Measurements from ENCODE around the gene PKN3. TPM values are rescaled to one million over a fixed set of nuclear protein-coding genes. Genes with fewer than 3 reads are reported as not detected.
A peak's percentile ranks its signal among the peaks of the same experiment; 100 is the strongest.

PKN3 gene
- total and polyA plus RNA-seq, 9 of the 15 experiments (the other 6 are each of a cell fraction or from before 2014, with no cell fraction given): 0.82 to 49.2 (median 19.7) TPM

DNA sequence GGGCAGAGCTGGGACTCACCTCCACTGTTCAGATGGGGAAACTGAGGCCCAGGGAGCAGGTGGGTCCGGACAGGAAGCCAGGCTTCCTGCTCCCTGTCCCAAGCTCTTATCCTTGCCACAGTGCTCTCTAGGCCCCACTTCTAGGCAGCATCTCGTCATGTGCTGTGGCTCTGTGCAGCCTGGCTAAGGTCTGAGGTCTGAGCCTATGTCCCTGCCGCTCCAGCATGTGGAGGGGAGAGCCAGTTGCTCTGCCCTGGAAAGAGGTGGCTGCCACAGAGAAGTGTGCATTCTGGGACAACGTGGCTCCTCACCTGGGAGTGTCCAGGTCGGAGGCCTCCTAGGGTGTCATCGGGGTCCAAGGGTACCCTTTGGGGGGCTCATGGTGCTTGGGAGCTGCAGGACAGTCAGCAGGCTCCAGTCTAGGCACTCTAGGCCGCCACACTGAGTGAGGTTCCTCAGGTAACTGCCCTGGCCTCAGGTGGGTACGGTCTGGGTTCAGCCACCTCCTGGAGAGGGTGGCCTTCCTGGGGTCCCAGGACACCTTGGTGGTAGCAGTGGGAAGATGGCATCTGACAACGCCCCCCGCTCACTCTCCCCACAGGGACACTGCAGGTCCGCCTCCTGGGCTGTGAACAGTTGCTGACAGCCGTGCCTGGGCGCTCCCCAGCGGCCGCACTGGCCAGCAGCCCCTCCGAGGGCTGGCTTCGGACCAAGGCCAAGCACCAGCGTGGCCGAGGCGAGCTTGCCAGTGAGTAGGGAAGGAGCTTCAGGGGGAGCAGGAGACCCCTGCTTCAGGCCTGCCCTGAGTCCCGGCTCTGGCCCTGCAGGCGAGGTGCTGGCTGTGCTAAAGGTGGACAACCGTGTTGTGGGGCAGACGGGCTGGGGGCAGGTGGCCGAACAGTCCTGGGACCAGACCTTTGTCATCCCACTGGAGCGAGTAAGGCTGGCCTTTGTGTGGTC, 10.4 kb downstream of the PKN3 start:
- no peak for DNase-seq (ENCODE audit: extremely low read depth in 1 of 4, low spot score in 3 of 4)
- Histone ChIP-seq H3K4me2 (ENCODE audit: insufficient read depth, low read length) (no peak overlapping the region), H3K9me3 (replicated peaks; ENCODE audit: control insufficient read depth, insufficient read depth, low read depth, low read length) (no peaks in the 10 kb centered on the region), H3K4me1 (replicated peaks in 1 of 2; ENCODE audit: control insufficient read depth in 2 of 2, insufficient read depth in 2 of 2, low read length in 2 of 2) (no peaks in the 10 kb centered on the region; a peak in 1 of 5 replicates), H3K4me3 (no peak overlapping the region), H4K20me1 (replicated peaks; ENCODE audit: control insufficient read depth, insufficient read depth, low read length) (no peaks in the 10 kb centered on the region), H3K36me3 (ENCODE audit: control insufficient read depth, insufficient read depth, low read length) (peaks cover 53% of the 10 kb centered on the region; the same call in 2 of the 3 replicates), H3K27ac (ENCODE audit: extremely low read depth, low read depth, low read length) (no peak overlapping the region), H3K9ac (ENCODE audit: insufficient read depth in 1 of 2, low read depth in 2 of 2, low read length in 2 of 2) (peak overlapping the region in 1 of 2 experiments; percentile 56; a peak in 2 of 4 replicates), H3K27me3 (ENCODE audit: control insufficient read depth in 2 of 2, insufficient read depth in 2 of 2, low read length in 2 of 2) (no peaks in the 10 kb centered on the region), H2AFZ (ENCODE audit: low read depth, low read length) (no peak overlapping the region), H3K79me2 (ENCODE audit: control insufficient read depth, insufficient read depth, low read length) (no peaks in the 10 kb centered on the region), H3K9me1 (ENCODE audit: control insufficient read depth, insufficient read depth, low read length) (no peaks in the 10 kb centered on the region)
- ChIA-PET POLR2A (interaction anchor here (0.6 to 2.3 kb wide), 4 partner anchors 9 to 248 kb away, joined by 3 to 9 read pairs (median 6); partner anchors contain the start of gene ZDHHC12), CTCF (ENCODE audit: low intra/inter-chr PET ratio) (no interaction called here)
- no TSS peak for BruUV-seq (replicated peaks)
- in situ Hi-C loops (cut with MboI): loop anchor here (10.0 kb wide), 1 partner anchor 288 kb away; the partner anchor contains the start of gene CERCAM
- intact Hi-C loops (cut with micrococcal nuclease): no loop called here
- FAIRE-seq: no peak
- WGBS (ENCODE audit: insufficient coverage, low coverage, missing lambda C conversion rate): 91% methylated on average over 20 of the region's 26 CpGs
- ATAC-seq: no peak; the same call in 2 of the 3 replicates
- TF ChIP-seq HSF4 (CRISPR knock-in tag; IDR thresholded peaks at IDR 0.05; ENCODE audit: borderline replicate concordance): no peak
- peak; percentile 62; the same call in 1 of the 2 replicates for TF ChIP-seq POLR2G (IDR thresholded peaks at IDR 0.05; ENCODE audit: low read depth, low read length)
- TF ChIP-seq TAF15 (IDR thresholded peaks at IDR 0.05; ENCODE audit: low read depth, low read length): no peak
- TF ChIP-seq ASH1L (IDR thresholded peaks at IDR 0.05; ENCODE audit: borderline replicate concordance, low read depth, partially characterized antibody): no peak
- TF ChIP-seq RBFOX2 (IDR thresholded peaks at IDR 0.05; ENCODE audit: low read depth, low read length): peak; percentile 18; the same call in 1 of the 2 replicates

Data from K562 (cell line).